IMR-90 (cell line): Measurements from ENCODE around the gene CRAMP1. TPM values are rescaled to one million over a fixed set of nuclear protein-coding genes. Genes with fewer than 3 reads are reported as not detected.

ENCODE experiments used
- ATAC-seq: fragments of 200-7000 bp; cut with Tn5 transposase; 2 replicates; pipeline ENCODE4 v1.9.1; 2020; ENCODE audit warnings: low read depth, mild to moderate bottlenecking, moderate library complexity
- BruUV-seq: library from RNA; stranded (reverse); fragments of 400-500 nt; replicated peaks from 2 replicates; lab custom pipeline; 2021; lab: Mats Ljungman, UMichigan
- CTCF ChIA-PET: fragments of 300-600 bp; formaldehyde crosslinking; extraction: SDS; loops from one replicate; lab custom pipeline; 2021; ENCODE audit warnings: antibody characterized with exemption; lab: Yijun Ruan, JAX
- POLR2A ChIA-PET: fragments of 300-600 bp; sonication (Branson Sonifier 250); formaldehyde crosslinking; loops from one replicate; lab custom pipeline; 2022; ENCODE audit warnings: antibody characterized with exemption; ENCODE audit not compliant: unreplicated experiment; lab: Charles Lee
- DNase-seq: peaks from one replicate; pipeline ENCODE4 v3.0.0; 2013
- H2AFZ ChIP-seq: replicated peaks from 2 replicates; pipeline ENCODE3; 2013; ENCODE audit warnings: low read length, mild to moderate bottlenecking; ENCODE audit not compliant: poor library complexity
- H2AK5ac ChIP-seq: 2 replicates; pipeline ENCODE4 v1.6.1; 2013; ENCODE audit warnings: low read depth, low read length, inconsistent platforms
- H2AK9ac ChIP-seq: replicated peaks from 2 replicates; pipeline ENCODE3; 2013; ENCODE audit warnings: mild to moderate bottlenecking, low read depth, low read length, moderate library complexity; ENCODE audit not compliant: poor library complexity
- H2BK120ac ChIP-seq: 2 replicates; pipeline ENCODE4 v1.6.1; 2013; ENCODE audit warnings: low read depth, low read length, inconsistent platforms
- H2BK15ac ChIP-seq: 3 replicates; pipeline ENCODE4 v1.6.1; 2013; ENCODE audit warnings: low read depth, low read length, inconsistent platforms
- H2BK20ac ChIP-seq: 2 replicates; pipeline ENCODE4 v1.6.1; 2013; ENCODE audit warnings: low read depth, mild to moderate bottlenecking, inconsistent platforms, low read length, moderate library complexity
- H2BK5ac ChIP-seq: 2 replicates; pipeline ENCODE4 v1.6.1; 2013; ENCODE audit warnings: mild to moderate bottlenecking, low read depth, low read length, inconsistent platforms; ENCODE audit not compliant: poor library complexity, severe bottlenecking
- H3K14ac ChIP-seq: replicated peaks from 2 replicates; pipeline ENCODE4 v1.6.1; 2013; ENCODE audit warnings: low read depth, low read length, inconsistent platforms
- H3K18ac ChIP-seq: 2 replicates; pipeline ENCODE4 v1.6.1; 2013; ENCODE audit warnings: low read depth, low read length, control low read depth
- H3K23ac ChIP-seq: 2 replicates; pipeline ENCODE4 v1.6.1; 2013; ENCODE audit warnings: low read depth, low read length, inconsistent platforms
- H3K27ac ChIP-seq: 2 replicates; pipeline ENCODE4 v1.5.1; 2013; ENCODE audit warnings: mild to moderate bottlenecking, control low read depth, low read length; ENCODE audit not compliant: insufficient read depth
- H3K27me3 ChIP-seq: 2 replicates; pipeline ENCODE4 v1.6.1; 2013; ENCODE audit warnings: low read length; ENCODE audit not compliant: control insufficient read depth, insufficient read depth
- H3K36me3 ChIP-seq: 2 replicates; pipeline ENCODE4 v1.6.1; 2013; ENCODE audit warnings: low read length, mixed read lengths; ENCODE audit not compliant: control insufficient read depth, insufficient read depth
- H3K4ac ChIP-seq: 2 replicates; pipeline ENCODE4 v1.6.1; 2013; ENCODE audit warnings: low read depth, low read length, inconsistent platforms
- H3K4me1 ChIP-seq: 2 replicates; pipeline ENCODE4 v1.6.1; 2013; ENCODE audit warnings: low read length, mixed read lengths; ENCODE audit not compliant: control insufficient read depth, insufficient read depth
- H3K4me2 ChIP-seq: 2 replicates; pipeline ENCODE4 v1.6.1; 2013; ENCODE audit warnings: low read depth, mild to moderate bottlenecking, control low read depth, low read length, moderate library complexity
- H3K4me3 ChIP-seq: 2 replicates; pipeline ENCODE4 v1.5.1; 2013; ENCODE audit warnings: low read depth, mild to moderate bottlenecking, control low read depth, low read length, moderate library complexity; ENCODE audit not compliant: insufficient read depth
- H3K56ac ChIP-seq: 2 replicates; pipeline ENCODE4 v1.6.1; 2013; ENCODE audit warnings: low read length, inconsistent platforms; ENCODE audit not compliant: insufficient read depth; ENCODE audit errors: extremely low read depth
- H3K79me1 ChIP-seq, 2 experiments: 2 replicates each; pipeline ENCODE4 v1.6.1; 2013; ENCODE audit warnings: low read length in 2 of 2, inconsistent platforms in 1 of 2, low read depth in 1 of 2
- H3K9ac ChIP-seq: 2 replicates; pipeline ENCODE4 v1.6.1; 2013; ENCODE audit warnings: low read depth, low read length, control low read depth
- H3K9me1 ChIP-seq: 2 replicates; pipeline ENCODE4 v1.6.1; 2013; ENCODE audit warnings: low read length, inconsistent platforms; ENCODE audit not compliant: insufficient read depth
- H3K9me3 ChIP-seq: 2 replicates; pipeline ENCODE4 v1.6.1; 2013; ENCODE audit warnings: low read length; ENCODE audit not compliant: control insufficient read depth, insufficient read depth
- H4K20me1 ChIP-seq: 2 replicates; pipeline ENCODE4 v1.6.1; 2013; ENCODE audit warnings: low read length, inconsistent platforms; ENCODE audit not compliant: insufficient read depth
- H4K5ac ChIP-seq: 2 replicates; pipeline ENCODE4 v1.6.1; 2013; ENCODE audit warnings: mild to moderate bottlenecking, low read depth, low read length, control low read depth
- H4K8ac ChIP-seq, 2 experiments: 2 replicates each; pipeline ENCODE4 v1.6.1; 2013; ENCODE audit warnings: low read depth in 2 of 2, low read length in 2 of 2, control low read depth in 1 of 2, inconsistent platforms in 1 of 2
- H4K91ac ChIP-seq: 2 replicates; pipeline ENCODE4 v1.6.1; 2013; ENCODE audit warnings: low read depth, low read length, inconsistent platforms; ENCODE audit not compliant: insufficient read depth
- CTCF ChIP-seq: conservative IDR thresholded peaks from 2 replicates; pipeline ENCODE4 v1.5.1; 2012; ENCODE audit warnings: mild to moderate bottlenecking, low read depth, low read length, improper control_type of control experiment
- POLR2A ChIP-seq: IDR thresholded peaks from 2 replicates; pipeline ENCODE4 v1.6.1; 2012; ENCODE audit warnings: mild to moderate bottlenecking, low read depth, low read length
- WGBS, 2 experiments: methylation state at CpG; one replicate each; pipeline versions ENCODE4 v1.1.5 to v1.1.7; 2013; ENCODE audit warnings: missing lambda C conversion rate in 2 of 2; ENCODE audit not compliant: insufficient read length in 1 of 2; ENCODE audit errors: extremely low coverage in 2 of 2; 5-methylcytosine and 5-hydroxymethylcytosine counted together
- dilution Hi-C: fragments of 300-500 bp; cut with HindIII; formaldehyde crosslinking; loops from one replicate; pipeline ENCODE4 v1.14.3; 2018; ENCODE audit warnings: low sequenced_read_pairs; ENCODE audit not compliant: unreplicated experiment
- in situ Hi-C: fragments of 300-500 bp; cut with MboI; formaldehyde crosslinking; loops from 3 replicates; pipeline ENCODE4 v1.14.3; 2019; ENCODE audit warnings: low sequenced_read_pairs, inconsistent platforms, mixed read lengths
- intact Hi-C: fragments of 100-400 bp; cut with micrococcal nuclease; formaldehyde crosslinking; loops from 2 replicates; pipeline ENCODE4 v1.10.0; 2022
- polyA plus RNA-seq, 3 experiments: library from polyadenylated mRNA; depleted of rRNA; stranded (reverse); fragments of >200 nt; gene quantifications; 2 replicates each; pipeline ENCODE4 v1.2.3, GENCODE V29; 2012; ENCODE audit warnings: low replicate concordance in 1 of 3
- total RNA-seq: library from RNA; depleted of rRNA; stranded (reverse); fragments of >200 nt; gene quantifications from 2 replicates; pipeline ENCODE4 v1.2.3, GENCODE V29; 2012

CRAMP1 gene
- total and polyA plus RNA-seq, 2 of the 4 experiments (the other 2 are of a cell fraction), result 3.2 to 12.0 TPM

- dilution Hi-C loops, result no loop called here
- Histone ChIP-seq H2BK120ac (no peak overlapping the region), H4K8ac (no peak overlapping the region), H3K27me3 (no peaks in the 10 kb centered on the region), H4K5ac (no peak overlapping the region), H2AK5ac (no peak overlapping the region), H3K4ac (no peak overlapping the region), H3K4me2 (no peak overlapping the region), H3K36me3 (peaks cover 14% of the 10 kb centered on the region), H2BK20ac (no peak overlapping the region), H2BK15ac (no peak overlapping the region), H2AFZ (no peak overlapping the region), H3K4me3 (no peak overlapping the region), H3K56ac (no peak overlapping the region), H3K9me3 (no peaks in the 10 kb centered on the region), H3K27ac (no peak overlapping the region), H3K9ac (no peak overlapping the region), H3K9me1 (no peaks in the 10 kb centered on the region), H3K14ac (no peak overlapping the region), H3K4me1 (no peaks in the 10 kb centered on the region), H2AK9ac (no peak overlapping the region), H4K20me1 (no peaks in the 10 kb centered on the region), H3K23ac (no peak overlapping the region), H3K18ac (no peak overlapping the region), H3K79me1 (no peaks in the 10 kb centered on the region), H2BK5ac (no peak overlapping the region), H4K91ac (no peak overlapping the region)
- DNase-seq (no peak), ATAC-seq (no peak)
- no TSS peak for BruUV-seq
- no CpG with 5 or more reads among the region's 6 CpGs for WGBS, 2 experiments
- in situ Hi-C loops, result no loop called here
- POLR2A ChIA-PET, result no interaction called here
- TF ChIP-seq CTCF, result no peak
- TF ChIP-seq POLR2A, result no peak
- CTCF ChIA-PET, result no interaction called here
- intact Hi-C loops, result no loop called here
Observed at GRCh38 chr16:1601489-1601888, 10.7 kb upstream of the CRAMP1 start.
